Subcutaneous abdominal adipose tissue (tissue), 5 donors: Measurements from ENCODE around the gene PKM.
"Not testable (repeated sequence)": the region's sequence is repeated elsewhere in the genome, so short reads cannot be mapped to it uniquely, and the experiment has no call there.

ENCODE experiments used
- H3K27ac ChIP-seq: one replicate; pipeline ENCODE4 v1.7.0; 2013; ENCODE audit warnings: low read depth, mild to moderate bottlenecking, inconsistent platforms, low read length, moderate library complexity
- H3K27me3 ChIP-seq, 5 donors: one replicate each; pipeline ENCODE4 v1.7.0; 2013; ENCODE audit warnings: low read length in 5 of 5, inconsistent platforms in 1 of 5; ENCODE audit not compliant: control insufficient read depth in 5 of 5, insufficient read depth in 4 of 5
- H3K36me3 ChIP-seq, 5 donors: one replicate each; pipeline ENCODE4 v1.7.0; 2013; ENCODE audit warnings: low read length in 5 of 5; ENCODE audit not compliant: control insufficient read depth in 5 of 5, insufficient read depth in 5 of 5
- H3K4me1 ChIP-seq, 5 donors: one replicate each; pipeline ENCODE4 v1.7.0; 2013; ENCODE audit warnings: low read length in 5 of 5, mild to moderate bottlenecking in 3 of 5, moderate library complexity in 1 of 5; ENCODE audit not compliant: control insufficient read depth in 5 of 5, insufficient read depth in 5 of 5
- H3K4me3 ChIP-seq, 5 donors: one replicate each; pipeline ENCODE4 v1.7.0; 2013; ENCODE audit warnings: low read length in 5 of 5, low read depth in 1 of 5
- H3K9ac ChIP-seq, 5 donors: one replicate each; pipeline ENCODE4 v1.7.0; 2013; ENCODE audit warnings: low read length in 5 of 5, mild to moderate bottlenecking in 4 of 5, moderate library complexity in 3 of 5
- H3K9me3 ChIP-seq, 5 donors: one replicate each; pipeline ENCODE4 v1.7.0; 2013; ENCODE audit warnings: low read length in 5 of 5; ENCODE audit not compliant: control insufficient read depth in 5 of 5
- donor health status: healthy.
- donor health status: healthy.
- donor health status: healthy.
- donor health status: healthy.
- donor health status: healthy.

Gene PKM

DNA sequence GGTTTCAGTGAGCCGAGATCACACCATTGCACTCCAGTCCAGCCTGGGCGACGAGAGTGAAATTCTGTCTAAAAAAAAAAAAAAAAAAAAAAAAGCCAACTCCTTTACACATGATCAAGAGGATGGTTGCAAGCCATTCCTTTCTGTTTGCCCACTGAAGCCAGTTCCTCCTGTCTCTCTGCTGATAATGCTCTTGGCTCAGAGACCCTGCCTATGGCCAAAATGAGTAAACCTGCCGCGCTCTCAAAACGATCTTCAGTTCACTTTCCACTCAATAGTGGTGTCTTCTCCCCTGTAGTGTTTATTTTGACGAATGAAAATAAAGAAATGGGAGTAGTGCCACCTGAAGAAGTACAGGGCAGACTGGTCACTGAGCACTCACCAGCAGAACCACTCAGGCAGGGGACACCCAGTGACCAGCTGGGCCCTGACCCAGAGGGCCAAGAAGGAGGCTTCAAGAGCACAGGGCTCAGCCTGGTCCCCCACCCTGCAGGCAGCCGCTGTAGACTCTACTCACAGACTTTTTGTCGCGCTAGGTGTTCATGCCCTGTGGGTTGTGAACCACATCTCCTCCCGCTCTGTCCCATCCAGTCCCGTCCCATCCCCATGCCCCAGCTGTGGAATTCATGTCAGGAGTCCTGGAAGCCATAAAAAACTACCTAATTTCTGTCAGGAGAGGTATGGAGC, 57.0 kb downstream of the PKM start:
- Histone ChIP-seq H3K9me3 (no peaks in the 10 kb centered on the region), H3K36me3 (no peaks in the 10 kb centered on the region), H3K27ac (no peak overlapping the region), H3K4me1 (peaks cover 0 to 4% (median 0%) of the 10 kb centered on the region in 5 donors), H3K27me3 (peaks cover 8 to 23% (median 12%) of the 10 kb centered on the region in 5 donors), H3K4me3 (no peak overlapping the region), H3K9ac (no peak overlapping the region)

DNA sequence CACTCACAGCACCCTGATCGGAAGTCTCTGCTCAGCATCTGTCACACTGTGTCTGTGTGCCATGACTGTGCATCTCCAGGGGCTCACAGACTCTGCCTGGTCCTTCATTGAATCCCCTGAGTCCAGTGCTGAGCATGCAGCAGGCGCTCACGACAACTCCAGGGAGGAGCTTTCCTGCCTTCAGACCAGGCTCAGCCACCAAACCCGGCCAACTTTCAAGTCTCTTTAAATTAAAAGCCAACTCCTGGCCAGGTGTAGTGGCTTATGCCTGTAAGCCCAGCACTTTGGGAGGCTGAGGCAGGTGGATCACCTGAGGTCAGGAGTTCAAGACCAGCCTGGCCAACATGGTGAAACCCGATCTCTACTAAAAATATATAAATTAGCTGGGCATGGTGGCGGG, 57.6 kb downstream of the PKM start:
- H3K4me3 ChIP-seq: no peak overlapping the region
- no peak overlapping the region for H3K27ac ChIP-seq
- H3K4me1 ChIP-seq: peaks cover 0 to 4% (median 0%) of the 10 kb centered on the region in 5 donors
- no peak overlapping the region for H3K9ac ChIP-seq
- no peaks in the 10 kb centered on the region for H3K36me3 ChIP-seq
- H3K27me3 ChIP-seq: peaks cover 8 to 23% (median 16%) of the 10 kb centered on the region in 5 donors
- H3K9me3 ChIP-seq: no peaks in the 10 kb centered on the region

DNA sequence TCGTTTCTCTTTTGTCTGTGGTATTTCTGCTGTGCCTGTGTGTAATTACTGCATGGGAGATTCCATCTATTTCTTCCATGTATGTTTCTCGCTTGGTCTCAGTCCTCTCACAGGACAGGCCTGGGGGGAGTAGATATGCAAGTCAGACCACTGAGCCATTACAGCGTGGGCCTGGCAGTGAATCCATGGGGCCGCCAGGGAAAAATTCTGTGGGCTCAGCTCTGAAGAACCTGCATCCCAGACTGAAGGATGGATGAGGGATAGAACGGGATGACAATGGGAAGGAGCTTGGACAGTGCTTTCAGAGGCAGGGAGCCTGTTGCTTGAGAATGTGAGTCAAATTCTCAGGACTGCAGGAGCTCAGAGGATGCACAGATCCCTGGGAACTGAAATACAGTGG, 58.2 kb downstream of the PKM start:
- Histone ChIP-seq H3K4me3 (no peak overlapping the region), H3K27me3 (peaks cover 8 to 23% (median 16%) of the 10 kb centered on the region in 5 donors), H3K9ac (no peak overlapping the region), H3K36me3 (no peaks in the 10 kb centered on the region), H3K4me1 (peaks cover 0 to 4% (median 0%) of the 10 kb centered on the region in 5 donors), H3K27ac (no peak overlapping the region), H3K9me3 (no peaks in the 10 kb centered on the region)

DNA sequence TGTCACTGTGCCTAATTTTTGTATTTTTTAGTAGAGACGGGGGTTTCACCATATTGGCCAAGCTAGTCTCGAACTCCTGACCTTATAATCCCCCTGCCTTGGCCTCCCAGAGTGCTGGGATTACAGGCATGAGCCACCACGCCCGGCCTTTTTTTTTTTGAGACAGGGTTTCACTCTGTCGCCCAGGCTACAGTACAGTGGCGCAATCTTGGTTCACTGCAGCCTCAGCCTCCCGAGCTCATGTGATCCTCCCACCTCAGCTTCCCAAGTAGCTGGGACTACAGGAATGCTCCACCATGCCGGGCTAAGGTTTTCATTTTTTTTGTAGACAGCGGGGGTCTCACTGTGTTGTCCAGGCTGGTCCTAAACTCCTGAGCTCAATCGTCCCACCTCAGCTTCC, 59.0 kb downstream of the PKM start:
- H3K9me3 ChIP-seq, H3K36me3 ChIP-seq, H3K9ac ChIP-seq, H3K4me3 ChIP-seq, H3K4me1 ChIP-seq, H3K27ac ChIP-seq: not testable (repeated sequence)
- H3K27me3 ChIP-seq: peaks cover 6 to 23% (median 16%) of the 10 kb centered on the region in 5 donors

DNA sequence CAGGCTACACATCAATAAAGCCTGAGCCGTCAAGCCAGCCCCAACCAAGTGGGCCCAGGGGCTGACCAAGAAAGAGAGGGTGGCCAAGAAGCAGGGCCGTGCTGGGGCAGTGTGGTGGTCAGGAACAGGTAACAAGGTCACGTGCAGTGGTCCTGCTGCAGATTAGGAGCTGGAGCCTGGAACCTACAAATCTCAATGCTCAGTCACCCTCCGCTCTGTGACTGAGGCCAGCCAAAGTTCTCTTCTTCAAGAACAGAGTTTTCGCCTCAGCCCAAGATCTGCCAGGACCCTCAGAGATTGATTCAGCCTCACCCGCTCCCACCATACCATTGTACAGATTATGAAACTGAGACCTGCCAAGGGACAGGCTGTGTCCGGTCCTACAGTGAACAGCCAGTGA, 60.3 kb downstream of the PKM start:
- Histone ChIP-seq H3K9ac (no peak overlapping the region), H3K9me3 (no peaks in the 10 kb centered on the region), H3K36me3 (no peaks in the 10 kb centered on the region), H3K4me3 (no peak overlapping the region), H3K27me3 (peaks cover 3 to 22% (median 14%) of the 10 kb centered on the region in 5 donors), H3K27ac (no peak overlapping the region), H3K4me1 (no peaks in the 10 kb centered on the region)

DNA sequence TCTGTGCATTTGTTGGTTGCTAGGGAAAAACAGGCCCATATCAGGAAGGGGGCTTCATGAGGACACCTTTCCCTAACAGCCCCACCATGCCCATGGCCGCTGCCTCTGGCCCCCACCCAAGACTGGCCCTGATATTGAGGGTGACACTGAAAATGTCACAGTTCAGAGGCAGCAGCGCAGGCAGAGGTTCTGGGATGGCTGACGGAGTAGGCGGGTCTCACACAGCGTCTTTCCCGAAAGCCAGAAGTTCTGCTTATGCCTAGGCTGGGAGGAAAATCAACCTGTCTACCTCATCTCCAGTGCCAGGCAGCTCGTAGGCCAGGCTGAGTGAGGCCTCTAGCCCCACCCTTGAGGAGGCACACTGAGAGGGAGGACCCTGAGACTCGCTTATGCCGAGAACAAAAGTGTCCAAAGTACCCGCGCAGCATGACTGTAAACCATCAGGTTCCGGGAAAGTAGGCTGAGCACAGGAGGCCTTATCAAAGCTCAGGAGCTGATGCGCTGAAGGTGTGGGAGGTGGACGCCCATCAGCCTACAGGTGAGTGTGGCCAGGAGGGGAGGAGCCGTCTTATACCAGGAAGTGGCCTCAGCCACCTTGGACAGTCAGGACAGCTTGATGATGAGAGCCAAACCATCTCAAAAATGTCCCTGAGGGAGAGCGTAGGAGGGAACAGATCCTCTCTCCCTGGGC, 60.9 kb downstream of the PKM start:
- Histone ChIP-seq H3K4me1 (no peaks in the 10 kb centered on the region), H3K9me3 (no peaks in the 10 kb centered on the region), H3K36me3 (no peaks in the 10 kb centered on the region), H3K9ac (no peak overlapping the region), H3K27ac (no peak overlapping the region), H3K4me3 (no peak overlapping the region), H3K27me3 (peaks cover 0 to 18% (median 12%) of the 10 kb centered on the region in 5 donors)

DNA sequence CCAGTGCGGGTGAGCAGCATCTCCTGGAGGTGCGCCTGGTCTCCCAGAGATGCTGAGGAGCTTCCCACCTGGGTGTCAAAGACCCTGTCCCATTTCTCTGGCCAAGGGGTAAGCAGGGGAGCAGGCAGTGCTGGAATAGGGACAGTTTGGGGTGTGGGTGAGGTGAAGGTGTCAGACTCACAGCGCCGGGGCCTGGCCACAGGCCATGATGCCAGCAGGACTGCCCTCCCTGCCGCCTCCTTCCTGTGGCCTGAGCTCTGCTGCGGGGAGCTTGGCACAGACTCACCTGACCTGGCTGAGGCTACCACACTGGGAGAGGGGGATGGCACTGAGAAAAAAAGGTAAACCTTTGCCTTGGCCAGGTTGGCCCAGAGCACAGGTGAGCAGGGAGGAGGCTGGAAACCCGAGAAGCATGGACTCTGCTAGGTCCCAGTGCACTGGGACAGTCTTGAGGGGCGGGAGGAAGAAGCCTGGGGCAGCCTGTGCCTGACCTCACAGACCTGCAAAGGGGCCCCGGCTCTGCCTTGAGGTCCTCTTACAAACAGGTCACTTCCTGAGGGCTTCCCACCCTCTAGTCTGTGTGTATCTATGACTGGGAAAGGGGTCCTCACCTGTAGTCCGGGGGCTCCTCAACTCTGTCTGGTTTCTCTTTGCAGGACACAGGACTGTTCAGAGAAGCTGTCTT, 61.6 kb downstream of the PKM start:
- peaks cover 0 to 13% (median 10%) of the 10 kb centered on the region in 5 donors for H3K27me3 ChIP-seq
- no peak overlapping the region for H3K9ac ChIP-seq
- H3K27ac ChIP-seq: no peak overlapping the region
- H3K9me3 ChIP-seq: no peaks in the 10 kb centered on the region
- no peaks in the 10 kb centered on the region for H3K4me1 ChIP-seq
- no peaks in the 10 kb centered on the region for H3K36me3 ChIP-seq
- no peak overlapping the region for H3K4me3 ChIP-seq

DNA sequence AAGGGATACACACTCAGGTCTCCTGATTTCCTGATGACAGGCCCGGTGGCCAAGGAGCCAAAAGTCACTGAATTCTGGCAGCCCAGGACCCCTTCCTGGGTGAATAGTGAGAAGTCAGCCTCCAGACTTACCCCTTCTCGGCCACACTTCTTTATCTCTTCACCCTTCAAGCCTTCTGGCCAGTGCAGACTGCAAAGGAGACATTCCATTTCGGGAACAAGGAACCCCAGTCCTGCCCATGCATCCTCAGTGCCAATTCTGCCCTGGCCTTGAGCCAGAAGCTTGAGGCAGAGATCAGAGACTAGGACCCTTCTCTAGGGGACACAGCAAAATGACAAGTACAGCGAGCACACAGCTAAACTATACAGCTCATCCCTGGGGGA, 62.2 kb downstream of the PKM start:
- H3K27ac ChIP-seq: no peak overlapping the region
- no peak overlapping the region for H3K4me3 ChIP-seq
- peaks cover 0 to 13% (median 9%) of the 10 kb centered on the region in 5 donors for H3K27me3 ChIP-seq
- H3K36me3 ChIP-seq: no peaks in the 10 kb centered on the region
- H3K9ac ChIP-seq: no peak overlapping the region
- H3K4me1 ChIP-seq: no peaks in the 10 kb centered on the region
- no peaks in the 10 kb centered on the region for H3K9me3 ChIP-seq

DNA sequence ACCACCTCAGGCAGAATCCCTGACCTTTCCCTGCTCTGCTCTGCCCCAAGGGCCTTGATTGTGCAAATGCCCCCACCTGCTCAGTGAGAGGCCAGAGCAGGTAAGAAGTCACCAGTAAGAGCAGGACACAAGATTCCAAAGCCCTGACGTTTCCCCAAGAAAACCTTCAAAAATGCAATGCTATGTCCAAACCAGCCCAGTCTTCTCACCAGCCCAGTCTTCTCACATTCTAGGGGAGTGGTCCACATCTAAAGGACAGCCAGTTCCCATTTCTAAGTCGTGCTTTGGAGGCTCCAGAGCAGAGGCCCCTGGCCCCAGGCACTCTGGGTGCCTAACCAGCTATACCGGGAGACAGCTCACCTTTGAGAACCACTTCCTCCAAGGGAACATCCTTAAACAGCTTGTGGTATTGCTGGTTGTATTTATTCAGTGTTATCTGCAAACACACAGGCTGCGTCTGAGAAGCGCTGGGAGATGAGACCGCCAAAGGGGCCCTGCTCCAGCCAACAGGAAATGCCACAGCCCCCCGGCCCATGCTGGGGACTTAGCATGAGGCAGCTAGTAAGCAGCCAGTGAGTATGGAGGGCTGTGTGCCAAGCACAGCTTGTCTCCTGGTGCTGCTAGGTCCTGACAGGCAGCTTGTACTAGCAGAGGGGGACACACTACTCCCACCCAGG, 62.7 kb downstream of the PKM start:
- Histone ChIP-seq H3K27ac (no peak overlapping the region), H3K4me1 (no peaks in the 10 kb centered on the region), H3K27me3 (peaks cover 0 to 12% (median 9%) of the 10 kb centered on the region in 5 donors)

DNA sequence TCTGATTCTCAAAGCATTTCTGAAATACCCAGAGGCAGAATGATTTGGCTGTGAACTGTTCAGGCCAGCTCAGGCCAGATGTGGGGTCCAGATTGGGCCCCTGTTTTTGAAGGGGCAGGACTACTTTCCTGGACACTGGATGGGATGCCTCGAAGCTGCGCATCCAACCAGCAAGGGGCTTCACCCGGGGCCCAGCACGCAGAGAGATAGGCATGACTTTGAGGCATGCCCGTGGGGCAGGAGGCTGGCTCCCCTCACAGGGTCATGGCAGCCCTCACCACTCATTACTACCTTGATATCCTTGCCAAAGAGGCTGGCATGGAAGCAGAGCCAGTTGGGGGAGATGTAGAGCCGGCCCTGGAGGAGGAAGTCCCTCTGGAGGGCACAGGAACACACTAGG, 63.5 kb downstream of the PKM start:
- H3K36me3 ChIP-seq: no peaks in the 10 kb centered on the region
- H3K4me3 ChIP-seq: no peak overlapping the region
- no peak overlapping the region for H3K9ac ChIP-seq
- no peaks in the 10 kb centered on the region for H3K9me3 ChIP-seq
- H3K4me1 ChIP-seq: no peaks in the 10 kb centered on the region
- peaks cover 0 to 10% (median 6%) of the 10 kb centered on the region in 5 donors for H3K27me3 ChIP-seq
- H3K27ac ChIP-seq: no peak overlapping the region

More for the DNA sequence above, 62.7 kb downstream of the PKM start:
- Histone ChIP-seq H3K9ac (no peak overlapping the region), H3K4me3 (no peak overlapping the region), H3K36me3 (no peaks in the 10 kb centered on the region), H3K9me3 (no peaks in the 10 kb centered on the region)
